ENCODE results near the gene LRRC55.

DNA sequence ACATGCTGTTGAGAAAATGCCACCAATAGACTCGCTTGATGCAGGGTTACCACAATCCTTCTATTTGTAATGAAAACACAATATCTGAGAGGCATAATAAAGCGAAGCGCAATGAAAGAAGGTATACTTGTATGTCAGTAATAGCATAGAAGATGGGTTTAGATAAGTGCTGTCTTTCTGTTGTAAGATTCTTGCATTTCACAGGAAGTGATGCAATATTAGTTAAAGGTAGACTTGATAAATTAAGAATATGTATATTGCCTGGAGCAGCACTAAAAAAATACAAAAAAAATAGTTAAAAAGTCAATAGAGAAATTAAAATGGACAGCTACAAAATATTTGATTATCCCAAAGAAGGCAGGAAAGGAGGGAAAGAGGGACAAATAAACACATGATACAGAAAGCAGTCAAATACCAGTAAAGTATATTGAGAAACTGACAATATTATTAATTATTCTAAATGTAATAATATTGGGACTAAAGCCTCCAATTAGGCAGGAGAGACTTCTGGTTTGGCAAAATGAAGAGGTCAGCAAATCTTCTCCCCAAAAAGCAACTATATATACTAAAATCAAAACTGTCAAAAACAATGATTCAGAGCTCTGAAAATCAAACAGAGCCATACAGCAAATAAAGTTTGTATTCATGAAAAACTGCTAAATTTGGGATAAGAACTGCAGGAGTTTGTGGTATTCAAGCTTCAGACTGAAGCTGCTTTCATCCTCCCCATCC, 46.6 kb upstream of the LRRC55 start:
- TF ChIP-seq, protein P1, sequence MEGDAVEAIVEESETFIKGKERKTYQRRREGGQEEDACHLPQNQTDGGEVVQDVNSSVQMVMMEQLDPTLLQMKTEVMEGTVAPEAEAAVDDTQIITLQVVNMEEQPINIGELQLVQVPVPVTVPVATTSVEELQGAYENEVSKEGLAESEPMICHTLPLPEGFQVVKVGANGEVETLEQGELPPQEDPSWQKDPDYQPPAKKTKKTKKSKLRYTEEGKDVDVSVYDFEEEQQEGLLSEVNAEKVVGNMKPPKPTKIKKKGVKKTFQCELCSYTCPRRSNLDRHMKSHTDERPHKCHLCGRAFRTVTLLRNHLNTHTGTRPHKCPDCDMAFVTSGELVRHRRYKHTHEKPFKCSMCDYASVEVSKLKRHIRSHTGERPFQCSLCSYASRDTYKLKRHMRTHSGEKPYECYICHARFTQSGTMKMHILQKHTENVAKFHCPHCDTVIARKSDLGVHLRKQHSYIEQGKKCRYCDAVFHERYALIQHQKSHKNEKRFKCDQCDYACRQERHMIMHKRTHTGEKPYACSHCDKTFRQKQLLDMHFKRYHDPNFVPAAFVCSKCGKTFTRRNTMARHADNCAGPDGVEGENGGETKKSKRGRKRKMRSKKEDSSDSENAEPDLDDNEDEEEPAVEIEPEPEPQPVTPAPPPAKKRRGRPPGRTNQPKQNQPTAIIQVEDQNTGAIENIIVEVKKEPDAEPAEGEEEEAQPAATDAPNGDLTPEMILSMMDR (IDR thresholded peaks at IDR 0.05) = no peak
- no peak for TF ChIP-seq EZH2 (IDR thresholded peaks at IDR 0.05)

Measured in neural progenitor cell (in vitro differentiated cells).